ENCODE results near the gene FOXP1.

Gene FOXP1

GRCh38 chr3:71488391-71488809, 95.1 kb downstream of the FOXP1 start:
- H3K4me1 Mint-ChIP-seq (ENCODE audit: low read depth), result peaks cover 97% of the 10 kb centered on the region
- H3K36me3 Mint-ChIP-seq (ENCODE audit: low read depth), result peaks cover 38% of the 10 kb centered on the region
- no peaks in the 10 kb centered on the region for H3K27me3 Mint-ChIP-seq
- H3K4me3 Mint-ChIP-seq, result peak overlapping the region; percentile 71
- H3K9me3 Mint-ChIP-seq, result peaks cover 11% of the 10 kb centered on the region
- peak overlapping the region; percentile 94 for H3K27ac Mint-ChIP-seq

DNA sequence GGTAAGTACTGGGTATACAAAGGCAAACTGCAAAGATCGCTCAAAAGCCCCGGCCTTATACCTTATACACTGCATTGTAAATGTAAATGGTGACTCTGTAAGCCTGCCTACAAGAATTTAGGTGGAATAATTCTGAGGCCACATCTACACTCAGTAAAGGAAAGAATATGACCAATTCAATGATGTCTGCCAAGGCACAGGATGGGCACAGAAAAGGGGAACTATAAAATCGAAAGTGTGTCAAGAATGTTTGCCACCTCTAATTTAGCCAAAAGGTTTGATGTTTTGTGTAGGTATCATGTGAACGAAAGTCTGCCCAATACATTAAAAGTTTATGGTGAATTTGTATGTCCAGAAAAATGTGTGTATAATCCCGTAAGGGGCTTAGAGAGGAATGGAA, 96.1 kb downstream of the FOXP1 start:
- Mint-ChIP-seq H3K36me3 (ENCODE audit: low read depth) (peaks cover 31% of the 10 kb centered on the region), H3K4me1 (ENCODE audit: low read depth) (peaks cover 97% of the 10 kb centered on the region), H3K4me3 (peak overlapping the region; percentile 71), H3K27ac (peak overlapping the region; percentile 94), H3K27me3 (no peaks in the 10 kb centered on the region), H3K9me3 (peaks cover 9% of the 10 kb centered on the region)

DNA sequence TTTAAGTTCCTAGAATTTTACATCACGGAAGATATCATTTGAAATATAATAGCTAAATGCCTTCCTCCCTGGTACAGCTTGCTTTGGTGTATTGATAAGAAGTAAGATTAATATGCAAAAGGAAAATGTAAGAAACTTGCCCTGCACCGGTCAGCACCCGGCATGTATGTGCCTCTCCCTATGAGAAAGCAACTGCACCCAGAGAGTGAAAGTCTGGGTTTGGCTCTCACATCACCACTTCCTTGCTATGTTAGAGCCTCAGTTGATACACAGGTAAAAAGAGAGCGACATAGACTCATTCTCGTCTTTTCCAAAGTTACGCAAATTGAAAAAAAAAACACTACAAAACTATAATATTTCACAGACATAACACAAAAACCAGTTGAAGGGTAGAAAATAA, 96.7 kb downstream of the FOXP1 start:
- peaks cover 7% of the 10 kb centered on the region for H3K9me3 Mint-ChIP-seq
- peaks cover 95% of the 10 kb centered on the region for H3K4me1 Mint-ChIP-seq (ENCODE audit: low read depth)
- H3K27ac Mint-ChIP-seq, result peak overlapping the region; percentile 94
- peaks cover 27% of the 10 kb centered on the region for H3K36me3 Mint-ChIP-seq (ENCODE audit: low read depth)
- H3K27me3 Mint-ChIP-seq, result no peaks in the 10 kb centered on the region
- H3K4me3 Mint-ChIP-seq, result peak overlapping the region; percentile 71

GRCh38 chr3:71485896-71486295, 97.6 kb downstream of the FOXP1 start:
- Mint-ChIP-seq H3K9me3 (no peaks in the 10 kb centered on the region), H3K4me1 (ENCODE audit: low read depth) (peaks cover 95% of the 10 kb centered on the region), H3K27me3 (no peaks in the 10 kb centered on the region), H3K4me3 (peak overlapping the region; percentile 71), H3K36me3 (ENCODE audit: low read depth) (peaks cover 19% of the 10 kb centered on the region), H3K27ac (peak overlapping the region; percentile 94)

- no peaks in the 10 kb centered on the region for H3K9me3 Mint-ChIP-seq
These were observed 99.1 kb downstream of the FOXP1 start for GRCh38 chr3:71484452-71484851.

GRCh38 chr3:71484047-71484446, 99.5 kb downstream of the FOXP1 start:
- Mint-ChIP-seq H3K36me3 (ENCODE audit: low read depth) (peaks cover 10% of the 10 kb centered on the region), H3K27me3 (no peaks in the 10 kb centered on the region), H3K27ac (peak overlapping the region; percentile 94), H3K4me3 (no peak overlapping the region), H3K4me1 (ENCODE audit: low read depth) (peaks cover 96% of the 10 kb centered on the region), H3K9me3 (no peaks in the 10 kb centered on the region)

More at GRCh38 chr3:71484452-71484851, 99.1 kb downstream of the FOXP1 start:
- Mint-ChIP-seq H3K27ac (peak overlapping the region; percentile 94), H3K27me3 (no peaks in the 10 kb centered on the region), H3K36me3 (ENCODE audit: low read depth) (peaks cover 10% of the 10 kb centered on the region), H3K4me1 (ENCODE audit: low read depth) (peaks cover 96% of the 10 kb centered on the region), H3K4me3 (no peak overlapping the region)

DNA sequence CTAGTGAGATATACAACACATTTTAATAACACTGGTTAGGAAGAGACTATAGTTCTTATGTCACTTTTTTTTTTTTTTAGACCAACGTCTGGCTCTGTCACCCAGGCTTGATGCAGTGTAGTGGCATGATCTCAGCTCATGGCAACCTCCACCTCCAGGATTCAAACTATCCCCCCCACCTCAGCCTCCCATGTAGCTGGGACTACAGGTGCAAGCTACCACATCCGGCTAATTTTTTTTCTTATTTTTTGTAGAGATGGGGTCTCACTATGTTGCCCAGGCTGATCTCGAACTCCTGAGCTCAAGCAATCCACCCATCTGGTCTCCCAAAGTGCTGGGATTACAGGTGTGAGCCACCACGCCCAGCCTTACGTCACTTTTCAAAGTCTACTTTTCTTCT, 100.8 kb downstream of the FOXP1 start:
- Mint-ChIP-seq H3K4me1 (ENCODE audit: low read depth) (peaks cover 96% of the 10 kb centered on the region), H3K9me3 (no peaks in the 10 kb centered on the region), H3K27me3 (no peaks in the 10 kb centered on the region), H3K36me3 (ENCODE audit: low read depth) (peaks cover 14% of the 10 kb centered on the region), H3K27ac (peak overlapping the region; percentile 64), H3K4me3 (no peak overlapping the region)

DNA sequence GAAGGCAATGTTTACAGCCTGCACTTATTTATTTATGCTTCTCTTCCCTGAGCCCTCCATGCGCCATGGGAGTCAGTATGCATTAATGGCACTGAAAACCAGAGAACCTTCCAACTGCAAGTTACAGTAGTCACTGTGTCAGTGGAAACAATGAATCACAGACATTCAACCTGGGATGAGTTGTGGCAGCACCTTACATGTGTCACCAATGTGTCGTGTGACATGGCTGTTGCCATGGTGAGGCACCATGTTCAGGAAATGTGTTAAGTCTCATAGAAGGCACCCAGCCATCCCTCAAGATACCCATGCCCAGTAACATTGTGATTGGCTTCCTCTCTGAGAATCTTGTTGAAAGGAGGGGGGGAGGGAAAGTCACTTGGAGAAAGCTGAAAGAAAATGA, 105.0 kb downstream of the FOXP1 start:
- peak overlapping the region; percentile 57 for H3K4me3 Mint-ChIP-seq

GRCh38 chr3:71476950-71477349, 106.6 kb downstream of the FOXP1 start:
- Mint-ChIP-seq H3K9me3 (peaks cover 19% of the 10 kb centered on the region), H3K27ac (peak overlapping the region; percentile 45), H3K4me3 (no peak overlapping the region), H3K27me3 (no peaks in the 10 kb centered on the region), H3K4me1 (ENCODE audit: low read depth) (peaks cover 92% of the 10 kb centered on the region), H3K36me3 (ENCODE audit: low read depth) (peaks cover 51% of the 10 kb centered on the region)

More for the DNA sequence above, 105.0 kb downstream of the FOXP1 start:
- peaks cover 89% of the 10 kb centered on the region for H3K4me1 Mint-ChIP-seq (ENCODE audit: low read depth)
- no peaks in the 10 kb centered on the region for H3K27me3 Mint-ChIP-seq
- peaks cover 35% of the 10 kb centered on the region for H3K36me3 Mint-ChIP-seq (ENCODE audit: low read depth)
- H3K27ac Mint-ChIP-seq, result peak overlapping the region; percentile 94
- peaks cover 9% of the 10 kb centered on the region for H3K9me3 Mint-ChIP-seq

- Mint-ChIP-seq H3K27me3 (no peaks in the 10 kb centered on the region), H3K36me3 (ENCODE audit: low read depth) (peaks cover 44% of the 10 kb centered on the region), H3K9me3 (peaks cover 15% of the 10 kb centered on the region), H3K4me3 (no peak overlapping the region), H3K27ac (no peak overlapping the region), H3K4me1 (ENCODE audit: low read depth) (peaks cover 77% of the 10 kb centered on the region)
These were observed 114.4 kb downstream of the FOXP1 start for GRCh38 chr3:71469138-71469435.

DNA sequence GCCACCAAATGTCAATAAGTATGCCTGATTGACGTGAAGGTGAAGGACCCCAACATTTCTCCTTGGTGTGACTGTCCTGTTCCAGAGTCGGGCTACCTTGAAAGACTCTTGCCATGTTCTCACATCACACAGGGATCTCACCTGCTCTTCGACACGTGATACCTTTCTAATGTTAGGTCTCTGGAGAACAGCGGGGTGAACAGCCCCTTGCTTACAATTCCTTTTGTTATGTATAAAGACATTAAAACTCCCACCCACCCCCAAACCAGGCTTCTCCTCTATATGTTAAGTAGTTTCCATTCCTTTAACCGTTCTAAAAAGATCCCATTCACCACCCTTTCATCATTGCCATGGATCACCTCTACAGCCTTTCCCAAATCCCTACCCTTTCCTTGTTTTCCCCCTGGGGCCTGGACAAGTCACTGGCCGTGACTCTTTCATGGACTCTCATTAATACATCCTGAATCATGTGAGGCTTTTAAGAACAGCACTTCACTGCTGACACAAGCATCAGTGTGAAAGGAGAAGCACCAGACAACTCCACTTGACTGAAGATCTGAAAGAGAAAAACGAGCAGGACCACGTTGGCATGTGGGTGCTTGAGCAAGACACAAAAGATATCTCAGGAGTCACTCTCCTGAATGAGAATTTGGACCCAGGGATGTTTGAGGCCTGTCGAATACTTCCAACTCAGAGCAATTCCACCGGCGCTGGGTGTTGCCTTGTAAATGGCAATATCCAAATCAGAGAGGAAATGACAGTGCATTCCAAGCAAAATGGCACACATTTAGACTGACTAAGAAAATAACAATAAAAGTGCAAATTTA, 115.0 kb downstream of the FOXP1 start:
- Mint-ChIP-seq H3K27ac (peak overlapping the region; percentile 66), H3K4me3 (no peak overlapping the region)

DNA sequence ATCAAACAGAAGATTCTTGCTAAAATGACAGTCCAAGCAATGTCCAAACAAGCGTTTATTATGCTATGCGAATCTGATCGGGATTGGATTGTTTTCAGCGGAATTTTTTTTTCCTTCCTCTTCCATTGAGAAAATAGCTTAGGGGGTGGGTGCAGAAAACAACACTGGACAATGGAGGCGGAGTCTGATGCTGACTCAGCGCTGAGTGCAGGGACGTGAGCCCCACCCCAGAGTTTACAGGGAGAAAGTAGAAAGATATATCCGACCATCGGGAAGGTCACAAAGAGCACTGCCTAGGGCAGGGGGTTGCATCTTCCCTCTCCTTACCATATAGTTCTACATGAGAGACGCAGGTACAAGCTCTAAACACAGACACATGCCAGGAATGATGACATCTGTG, 117.0 kb downstream of the FOXP1 start:
- H3K4me3 Mint-ChIP-seq, result no peak overlapping the region

More for the DNA sequence above, 115.0 kb downstream of the FOXP1 start:
- H3K4me1 Mint-ChIP-seq (ENCODE audit: low read depth), result peaks cover 77% of the 10 kb centered on the region
- no peaks in the 10 kb centered on the region for H3K27me3 Mint-ChIP-seq
- peaks cover 10% of the 10 kb centered on the region for H3K9me3 Mint-ChIP-seq
- peaks cover 39% of the 10 kb centered on the region for H3K36me3 Mint-ChIP-seq (ENCODE audit: low read depth)

DNA sequence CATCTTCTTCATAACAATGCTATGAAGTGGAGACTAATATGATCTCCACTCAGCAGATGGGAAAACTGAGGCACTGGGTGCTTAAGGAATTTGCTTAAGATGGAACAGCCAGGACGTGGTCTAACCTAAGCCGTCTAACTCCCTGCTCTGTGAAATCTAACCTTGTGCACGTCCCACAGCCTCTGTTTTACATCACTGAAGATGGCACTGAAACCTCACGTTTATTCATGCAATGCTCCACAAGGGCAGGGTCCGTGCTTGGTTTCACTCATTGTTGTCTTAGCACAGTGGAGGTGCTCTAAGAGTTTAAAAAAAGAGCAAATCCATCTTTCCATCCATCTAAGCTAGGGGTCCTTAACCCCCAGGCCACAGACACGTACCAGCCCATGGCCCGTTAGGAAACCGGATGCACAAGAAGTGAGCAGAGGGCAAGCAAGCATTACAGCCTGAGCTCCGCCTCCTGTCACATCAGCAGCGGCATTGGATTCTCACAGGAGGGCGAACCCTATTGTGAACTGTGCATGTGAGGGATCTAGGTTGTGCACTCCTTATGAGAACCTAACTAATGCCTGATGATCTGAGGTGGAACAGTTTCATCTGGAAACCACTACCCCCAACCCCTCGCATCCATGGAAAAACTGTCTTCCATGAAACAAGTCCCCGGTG, 118.0 kb downstream of the FOXP1 start:
- peaks cover 80% of the 10 kb centered on the region for H3K4me1 Mint-ChIP-seq (ENCODE audit: low read depth)
- H3K27me3 Mint-ChIP-seq, result no peaks in the 10 kb centered on the region
- peak overlapping the region; percentile 14 for H3K27ac Mint-ChIP-seq
- H3K9me3 Mint-ChIP-seq, result no peaks in the 10 kb centered on the region
- H3K36me3 Mint-ChIP-seq (ENCODE audit: low read depth), result peaks cover 28% of the 10 kb centered on the region
- H3K4me3 Mint-ChIP-seq, result no peak overlapping the region

More for the DNA sequence above, 117.0 kb downstream of the FOXP1 start:
- Mint-ChIP-seq H3K27me3 (no peaks in the 10 kb centered on the region), H3K9me3 (no peaks in the 10 kb centered on the region), H3K4me1 (ENCODE audit: low read depth) (peaks cover 73% of the 10 kb centered on the region), H3K27ac (no peak overlapping the region), H3K36me3 (ENCODE audit: low read depth) (peaks cover 25% of the 10 kb centered on the region)

GRCh38 chr3:71464613-71465012, 118.9 kb downstream of the FOXP1 start:
- H3K27me3 Mint-ChIP-seq, result no peaks in the 10 kb centered on the region
- H3K4me1 Mint-ChIP-seq (ENCODE audit: low read depth), result peaks cover 81% of the 10 kb centered on the region
- H3K4me3 Mint-ChIP-seq, result no peak overlapping the region
- peak overlapping the region; percentile 46 for H3K27ac Mint-ChIP-seq
- no peaks in the 10 kb centered on the region for H3K9me3 Mint-ChIP-seq
- H3K36me3 Mint-ChIP-seq (ENCODE audit: low read depth), result peaks cover 28% of the 10 kb centered on the region

DNA sequence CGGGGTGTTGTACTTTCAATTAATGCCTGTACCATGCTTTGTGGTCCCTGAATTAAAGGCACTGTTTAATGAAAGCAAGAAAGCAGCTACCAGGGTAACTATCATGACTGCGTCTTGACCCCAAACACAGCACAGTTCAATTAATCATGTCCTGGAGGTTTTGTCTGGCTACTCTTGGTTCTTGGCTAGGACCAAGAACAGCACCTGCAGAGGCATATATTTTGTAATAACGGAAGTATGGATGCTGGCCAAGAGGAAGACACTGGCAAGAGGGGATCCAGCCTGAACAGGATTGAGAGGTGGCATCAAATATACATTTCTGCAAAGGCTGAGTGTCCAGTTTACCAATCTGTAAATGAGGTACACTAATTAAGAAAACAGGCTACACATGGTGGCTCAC, 119.9 kb downstream of the FOXP1 start:
- H3K4me3 Mint-ChIP-seq, result no peak overlapping the region
- no peak overlapping the region for H3K27ac Mint-ChIP-seq
- H3K27me3 Mint-ChIP-seq, result no peaks in the 10 kb centered on the region
- H3K36me3 Mint-ChIP-seq (ENCODE audit: low read depth), result peaks cover 24% of the 10 kb centered on the region
- H3K9me3 Mint-ChIP-seq, result no peaks in the 10 kb centered on the region
- peaks cover 80% of the 10 kb centered on the region for H3K4me1 Mint-ChIP-seq (ENCODE audit: low read depth)
